ENCODE data around the gene MADCAM1.

- no peak for TF ChIP-seq POU6F1 (CRISPR knock-in tag; IDR thresholded peaks at IDR 0.05; ENCODE audit: borderline replicate concordance, low read depth)
- no peak for TF ChIP-seq ISL1 (CRISPR knock-in tag; IDR thresholded peaks at IDR 0.05)
- TF ChIP-seq RARB (CRISPR knock-in tag; IDR thresholded peaks at IDR 0.05), result no peak
- TF ChIP-seq ARNTL (CRISPR knock-in tag; IDR thresholded peaks at IDR 0.05; ENCODE audit: borderline replicate concordance, low read depth), result no peak
- TF ChIP-seq TCF4 (CRISPR knock-in tag; IDR thresholded peaks at IDR 0.05; ENCODE audit: borderline replicate concordance), result no peak
- no peak for TF ChIP-seq ZNF70 (CRISPR knock-in tag; IDR thresholded peaks at IDR 0.05)
- no peak for TF ChIP-seq GLIS3 (CRISPR knock-in tag; IDR thresholded peaks at IDR 0.05)
- no peak for TF ChIP-seq ZFP3 (CRISPR knock-in tag; IDR thresholded peaks at IDR 0.05)
- no peak for TF ChIP-seq SNAI2 (CRISPR knock-in tag; IDR thresholded peaks at IDR 0.05)
- TF ChIP-seq PATZ1 (CRISPR knock-in tag; IDR thresholded peaks at IDR 0.05; ENCODE audit: borderline replicate concordance), result no peak
These were observed 11.8 kb upstream of the MADCAM1 start for GRCh38 chr19:484494-484893.
